GM18907 (cell line): ENCODE results near the gene TMEM184A.

Experiments
- ATAC-seq: cut with Tn5 transposase; IDR thresholded peaks from one replicate; pipeline ENCODE4 v1.9.1; 2021; ENCODE audit warnings: mild to moderate bottlenecking, moderate library complexity; ENCODE audit not compliant: unreplicated experiment

Gene TMEM184A

DNA sequence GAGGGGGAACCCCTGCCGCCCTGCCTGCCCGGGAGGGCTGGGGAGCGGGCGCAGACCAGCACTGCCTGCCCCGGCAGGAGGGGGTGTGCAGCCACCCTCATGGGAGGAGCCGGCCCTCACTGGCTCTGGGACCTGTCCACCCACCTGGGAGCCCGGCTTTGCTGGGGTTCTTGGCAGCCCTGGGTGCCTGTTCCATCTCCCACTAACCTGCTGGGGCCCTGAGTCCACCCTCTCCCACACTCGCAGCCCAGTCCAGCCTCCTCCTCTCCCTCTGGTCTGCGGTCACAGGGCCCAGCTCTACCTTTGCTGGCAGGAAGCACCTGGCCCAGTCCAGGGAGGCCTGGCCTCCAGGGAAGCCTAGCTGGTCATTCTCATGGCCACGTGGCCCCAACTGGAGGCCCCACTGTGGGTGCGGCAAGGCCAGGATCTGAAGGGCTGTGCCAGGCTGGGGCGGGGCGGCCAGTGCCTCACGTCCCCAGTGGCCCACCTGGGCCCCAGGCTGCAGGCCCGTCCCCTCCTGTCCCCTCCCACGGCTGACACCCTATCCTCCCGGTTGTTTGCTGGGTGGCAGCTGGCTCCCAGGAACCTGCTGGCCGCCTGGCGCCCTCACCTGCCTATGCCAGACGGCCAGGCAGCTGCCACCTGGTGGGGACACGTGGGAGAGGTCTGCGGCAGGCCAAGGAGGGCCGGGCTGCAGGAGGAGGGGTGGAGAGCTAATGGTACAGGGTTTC is at the start of gene TMEM184A:
TMEM184A (minus strand) TSS at position 393 of the 731 bp plus-strand sequence. CDS start 721 bp downstream, outside the sequence.
- ATAC-seq = no peak

DNA sequence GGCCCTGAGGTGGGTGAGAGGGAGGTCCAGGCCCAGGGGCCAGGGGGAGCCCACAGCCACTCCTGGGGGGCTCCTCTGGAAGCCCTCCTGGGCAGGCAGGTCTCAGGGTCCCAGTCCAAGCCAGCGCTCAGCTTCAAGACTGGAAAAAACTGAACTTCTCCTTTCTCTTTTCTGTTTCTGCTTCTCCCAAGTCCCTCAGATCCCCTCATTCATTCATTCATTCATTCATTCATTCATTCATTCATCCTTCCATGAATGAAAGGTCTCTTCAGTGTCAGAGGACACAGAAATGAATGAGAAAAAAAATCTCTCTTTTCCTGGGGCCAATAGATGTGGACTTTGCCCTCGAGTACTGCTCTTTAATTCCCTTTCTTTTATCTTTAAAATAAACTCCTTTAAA is 48.4 kb upstream of the TMEM184A start:
- ATAC-seq = no peak

DNA sequence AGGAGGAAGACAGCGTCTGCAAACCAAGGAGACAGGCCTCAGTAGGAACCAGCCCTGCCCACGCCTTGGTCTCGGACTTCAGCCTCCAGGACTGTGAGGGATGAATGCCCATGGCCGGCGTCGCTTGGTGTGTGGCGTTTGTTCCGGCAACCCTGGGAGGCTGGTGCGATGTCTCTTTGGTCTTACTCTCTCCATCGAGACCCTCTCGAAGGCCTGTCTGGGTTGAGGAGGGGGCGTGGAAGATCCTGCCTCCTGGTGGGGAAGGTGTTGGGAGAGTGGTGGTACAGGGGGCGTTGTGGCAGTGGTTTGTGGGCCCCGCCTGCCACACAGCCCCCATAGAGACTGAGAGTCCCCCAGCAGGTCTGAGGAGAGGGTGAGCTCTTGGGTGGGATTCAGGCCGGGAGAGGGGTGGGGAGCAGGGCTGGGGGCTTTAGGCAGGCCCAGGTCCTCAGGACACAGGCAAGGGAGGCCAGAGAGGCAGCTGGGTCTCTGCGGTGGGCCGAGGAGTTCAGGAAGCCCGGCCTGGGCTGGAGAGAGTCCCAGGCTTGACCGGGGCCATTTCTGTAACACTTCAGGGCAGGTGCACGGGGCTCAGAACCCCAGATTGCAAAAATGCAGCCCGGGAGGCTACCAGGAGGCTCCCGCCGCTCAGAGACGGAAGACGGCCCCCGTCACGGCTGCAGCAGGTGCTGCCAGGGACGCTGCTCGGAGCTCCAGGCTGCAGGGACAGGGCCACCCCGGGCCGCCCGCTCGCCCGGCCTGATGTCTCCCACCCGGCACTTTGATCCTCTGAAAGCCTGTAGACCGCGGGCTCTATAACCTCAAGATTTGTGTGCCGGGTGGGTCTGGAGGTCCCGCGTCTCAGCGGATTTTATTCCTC is 47.6 kb upstream of the TMEM184A start:
- ATAC-seq = no peak

GRCh38 chr7:1602386-1602785 is 46.4 kb upstream of the TMEM184A start:
- ATAC-seq = no peak

DNA sequence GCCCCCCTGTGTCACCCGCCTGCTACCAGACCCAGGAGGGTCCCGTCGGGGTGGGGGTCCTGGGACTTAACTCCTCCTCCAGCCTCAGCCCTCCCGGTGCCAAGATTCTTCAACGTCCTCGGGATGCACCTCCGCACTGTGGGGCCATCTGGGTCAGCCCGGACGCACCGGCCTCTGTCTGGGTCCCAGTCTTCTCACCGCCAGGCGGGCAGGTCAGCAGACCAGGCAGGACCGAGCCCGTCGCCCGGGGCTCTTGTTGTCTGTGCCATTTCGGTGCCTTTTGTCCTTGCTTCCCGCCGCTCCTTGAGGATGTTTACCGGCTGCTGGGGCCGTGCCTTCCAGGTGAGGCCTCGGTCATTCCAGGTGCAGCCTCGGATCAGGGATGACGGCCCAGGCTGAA is 46.0 kb upstream of the TMEM184A start:
- no peak for ATAC-seq

DNA sequence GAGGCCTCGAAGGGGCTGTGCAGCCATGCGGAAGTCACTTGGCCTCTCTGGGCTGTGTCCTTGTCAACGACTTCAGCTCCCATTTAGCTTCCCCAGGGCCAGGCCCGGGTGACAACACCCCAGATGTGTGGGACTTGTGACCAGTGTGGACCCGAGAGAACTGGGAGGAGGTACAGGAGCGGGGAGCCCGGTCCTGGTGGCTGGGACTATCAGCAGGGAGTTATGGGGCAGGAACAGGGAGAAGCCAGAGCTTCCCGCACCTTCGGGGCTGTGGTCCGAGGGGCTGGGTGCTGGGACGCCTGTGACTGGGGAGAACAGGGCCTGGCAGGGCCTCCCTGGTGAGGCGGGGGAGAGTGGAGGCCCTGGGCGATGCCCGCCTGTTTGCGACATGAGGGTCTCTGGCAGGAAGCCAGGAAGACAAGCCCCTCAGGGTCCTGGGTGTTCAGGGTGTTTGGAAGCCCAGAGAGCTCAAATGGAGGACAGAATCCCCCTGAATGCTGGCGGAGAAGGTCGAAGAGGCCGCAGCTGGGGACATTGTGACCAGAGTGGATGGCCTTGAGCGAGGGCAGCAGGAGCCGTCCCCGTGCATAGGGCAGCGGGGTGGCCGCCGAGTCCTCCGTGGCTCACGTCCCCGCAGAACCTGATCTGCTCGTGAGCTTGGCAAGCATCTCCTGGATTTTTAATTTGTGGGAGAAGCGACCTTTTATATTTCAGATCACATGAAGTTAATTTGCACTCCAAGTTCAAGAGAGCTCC is 43.8 kb upstream of the TMEM184A start:
- no peak for ATAC-seq

- ATAC-seq = no peak
Measured at GRCh38 chr7:1598961-1599639, 43.1 kb upstream of the TMEM184A start.

DNA sequence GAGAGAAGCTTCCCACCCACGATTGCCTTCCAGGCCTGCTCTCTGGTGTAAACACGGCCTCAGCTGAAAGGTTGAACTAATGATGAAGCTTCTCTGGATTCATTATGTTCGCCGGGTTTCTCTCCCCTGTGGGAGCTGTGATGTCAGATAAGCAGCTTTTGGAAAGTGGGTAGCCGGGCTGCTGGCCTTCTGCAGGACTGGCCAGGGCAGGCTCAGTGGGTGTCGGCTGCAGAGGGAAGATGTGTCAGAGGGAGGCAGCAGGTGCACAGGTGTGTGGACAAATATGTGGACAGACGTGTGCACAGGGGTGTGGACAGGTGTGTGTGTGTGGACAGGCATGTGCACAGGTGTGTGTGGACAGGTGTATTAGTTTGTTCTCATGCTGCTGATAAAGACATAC is 42.3 kb upstream of the TMEM184A start:
- ATAC-seq = no peak

GRCh38 chr7:1597791-1598190 is 41.8 kb upstream of the TMEM184A start:
- no peak for ATAC-seq

DNA sequence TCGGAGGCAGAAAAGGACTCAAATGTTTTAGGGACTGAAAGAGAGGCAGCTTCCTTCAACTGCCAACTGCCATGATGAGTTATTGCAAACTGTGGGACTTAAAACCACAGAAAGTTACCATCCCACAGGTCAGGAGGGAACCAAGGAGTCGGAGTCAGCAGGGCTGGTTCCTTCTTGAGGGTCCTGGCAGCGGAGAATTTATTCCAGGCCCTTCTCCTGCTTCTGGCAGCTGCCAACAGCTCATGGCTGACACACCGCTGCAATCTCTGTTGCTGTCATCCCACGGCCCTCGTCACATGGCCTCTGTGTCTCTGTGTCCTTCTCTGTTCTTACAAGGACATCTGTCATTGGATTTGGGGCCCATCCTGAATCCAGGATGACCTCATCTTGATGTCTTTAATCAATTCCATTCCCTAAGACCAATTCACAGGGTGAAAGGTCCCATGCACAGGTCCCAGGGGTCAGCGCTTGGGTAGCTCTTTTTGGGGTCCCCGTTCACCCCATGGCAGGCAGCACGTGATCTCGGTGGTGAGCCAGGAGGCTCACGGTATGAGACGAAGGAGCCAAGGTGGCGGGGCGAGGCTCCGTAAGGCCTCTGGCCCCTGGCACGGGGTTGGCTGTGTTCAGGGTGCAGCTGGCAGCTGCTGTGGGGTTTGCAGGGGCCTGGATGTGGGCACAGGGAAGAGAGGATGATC is 41.2 kb upstream of the TMEM184A start:
- no peak for ATAC-seq

GRCh38 chr7:1596181-1597043 is 40.4 kb upstream of the TMEM184A start:
- no peak for ATAC-seq

DNA sequence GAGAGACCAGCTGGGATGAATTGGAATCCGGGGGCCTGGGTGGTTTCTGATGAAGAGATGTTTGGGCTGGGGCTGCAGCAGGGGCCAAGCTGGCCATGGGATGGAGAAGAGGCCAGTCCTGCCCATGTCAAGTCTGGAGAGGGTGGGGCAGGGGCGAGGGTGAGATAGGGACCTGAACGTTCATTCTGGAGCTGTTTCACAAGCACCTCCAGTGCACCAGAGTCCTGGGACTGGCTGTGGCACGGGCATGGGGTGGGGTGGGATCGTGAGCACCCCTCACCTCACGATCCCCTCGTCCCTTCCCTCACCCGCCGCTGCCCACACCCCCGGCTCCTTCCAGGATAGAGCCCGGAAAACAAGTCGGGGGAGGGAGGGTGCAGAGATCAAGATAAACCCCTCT is 39.6 kb upstream of the TMEM184A start:
- no peak for ATAC-seq

DNA sequence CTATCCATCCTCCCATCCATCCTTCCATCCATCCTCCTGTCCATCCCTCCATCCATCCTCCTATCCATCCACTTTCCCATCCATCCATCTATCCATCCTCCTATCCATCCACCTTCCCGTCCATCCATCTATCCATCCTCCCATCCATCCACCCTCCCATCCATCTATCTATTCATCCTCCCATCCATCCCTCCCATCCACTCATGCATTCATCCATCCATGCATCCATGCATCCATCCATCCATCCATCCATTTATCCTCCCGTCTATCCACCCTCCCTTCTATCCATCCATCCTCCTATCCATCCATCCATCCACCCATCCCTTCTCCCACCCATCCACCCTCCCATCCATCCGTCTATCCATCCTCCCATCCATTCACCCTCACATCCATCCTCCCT is 39.0 kb upstream of the TMEM184A start:
- ATAC-seq = no peak

GRCh38 chr7:1593904-1594421 is 38.0 kb upstream of the TMEM184A start:
- ATAC-seq = no peak

- no peak for ATAC-seq
Measured at GRCh38 chr7:1593091-1593866, 37.3 kb upstream of the TMEM184A start.

DNA sequence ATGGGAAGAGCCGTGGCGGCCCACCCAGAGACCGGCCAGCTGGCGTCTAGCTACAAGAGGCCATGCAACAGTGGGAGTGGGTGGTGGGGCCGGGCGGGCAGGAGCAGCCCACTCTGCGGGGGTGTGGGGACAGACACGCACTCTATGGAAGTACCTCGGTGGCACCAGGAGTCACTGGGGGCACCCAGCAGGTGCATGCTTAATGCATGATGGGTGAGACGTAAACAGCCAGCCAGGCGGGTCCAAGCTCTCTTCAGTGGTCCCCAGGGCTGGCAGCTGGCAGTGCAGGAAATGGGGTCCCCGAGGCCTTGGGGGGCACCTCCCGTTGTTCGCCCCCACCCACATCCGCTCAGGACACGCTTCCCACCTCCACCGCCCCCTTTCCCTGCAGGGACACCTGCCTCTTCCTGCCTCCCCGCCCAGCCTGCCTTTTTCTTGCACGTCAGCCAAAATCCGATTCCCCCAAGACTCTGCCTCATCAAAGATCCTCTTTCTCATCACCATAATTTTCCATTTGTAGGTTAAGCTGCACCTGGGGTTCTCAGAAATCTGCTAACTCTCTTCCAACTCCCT is 36.4 kb upstream of the TMEM184A start:
- ATAC-seq = no peak

- ATAC-seq = no peak
Measured at GRCh38 chr7:1591876-1592275, 35.9 kb upstream of the TMEM184A start.

- no peak for ATAC-seq
Measured at GRCh38 chr7:1591396-1591795, 35.4 kb upstream of the TMEM184A start.
